CD4-positive, CD25-positive, alpha-beta regulatory T cell (primary cell): ENCODE results near the gene NFKBIL1. TPM values are rescaled to one million over a fixed set of nuclear protein-coding genes. Genes with fewer than 3 reads are reported as not detected.
"Not testable (repeated sequence)": the region's sequence is repeated elsewhere in the genome, so short reads cannot be mapped to it uniquely, and the experiment has no call there.

Source experiments
- ATAC-seq, 2 donors: fragments of 150-1000 bp; cut with Tn5 transposase; one replicate each; pipeline ENCODE4 v1.10.0; 2021; ENCODE audit warnings: low read depth in 2 of 2, moderate number of reproducible peaks in 2 of 2, moderate library complexity in 1 of 2
- DNase-seq, 3 donors: peaks; one replicate each; pipeline versions ENCODE4 v3.0.0 to v3.0.0-alpha.2; 2012 to 2022; ENCODE audit warnings: mixed read lengths in 1 of 3
- H3K27ac ChIP-seq: one replicate; pipeline ENCODE4 v1.7.0; 2013; ENCODE audit warnings: mild to moderate bottlenecking, low read length; ENCODE audit not compliant: insufficient read depth, poor library complexity, severe bottlenecking
- H3K27me3 ChIP-seq: one replicate; pipeline ENCODE4 v1.7.0; 2013; ENCODE audit warnings: low read length; ENCODE audit not compliant: control insufficient read depth, insufficient read depth
- H3K36me3 ChIP-seq: one replicate; pipeline ENCODE4 v1.7.0; 2013; ENCODE audit warnings: mild to moderate bottlenecking, low read length, moderate library complexity; ENCODE audit not compliant: control insufficient read depth, insufficient read depth
- H3K4me1 ChIP-seq: 2 replicates; pipeline ENCODE4 v1.7.0; 2013; ENCODE audit warnings: mild to moderate bottlenecking, low read length; ENCODE audit not compliant: insufficient read depth, control insufficient read depth, poor library complexity, severe bottlenecking
- H3K4me3 ChIP-seq: one replicate; pipeline ENCODE4 v1.7.0; 2013; ENCODE audit warnings: low read depth, mild to moderate bottlenecking, low read length, moderate library complexity
- H3K9me3 ChIP-seq, 2 experiments: 1 replicate in 1 of 2; 2 replicates in 1 of 2; pipeline ENCODE4 v1.7.0; 2013; ENCODE audit warnings: low read length in 2 of 2, mild to moderate bottlenecking in 1 of 2, moderate library complexity in 1 of 2; ENCODE audit not compliant: control insufficient read depth in 2 of 2
- H3K27ac Mint-ChIP-seq, 3 donors: one replicate each; pipeline ENCODE4 v1.8.0; 2020 to 2022; ENCODE audit warnings: mild to moderate bottlenecking in 3 of 3, mixed read lengths in 3 of 3, moderate library complexity in 2 of 3
- H3K27me3 Mint-ChIP-seq: one replicate; pipeline ENCODE4 v1.8.0; 2022; ENCODE audit warnings: mild to moderate bottlenecking, mixed read lengths
- H3K36me3 Mint-ChIP-seq: one replicate; pipeline ENCODE4 v1.8.0; 2020; ENCODE audit warnings: mixed read lengths
- H3K4me1 Mint-ChIP-seq, 4 donors: one replicate each; pipeline ENCODE4 v1.8.0; 2020 to 2022; ENCODE audit warnings: mixed read lengths in 4 of 4, mild to moderate bottlenecking in 1 of 4
- H3K4me3 Mint-ChIP-seq, 4 donors: one replicate each; pipeline ENCODE4 v1.8.0; 2020 to 2022; ENCODE audit warnings: mild to moderate bottlenecking in 4 of 4, mixed read lengths in 4 of 4, moderate library complexity in 3 of 4
- H3K9me3 Mint-ChIP-seq, 7 donors: one replicate each; pipeline ENCODE4 v1.8.0; 2020 to 2022; ENCODE audit warnings: mixed read lengths in 7 of 7, mild to moderate bottlenecking in 3 of 7, moderate library complexity in 2 of 7
- polyA plus RNA-seq, 4 donors: library from polyadenylated mRNA; unstranded; fragments of 300-500 nt; fragmentation: Illumina TruSeq; gene quantifications; one replicate each; pipeline ENCODE4 v1.2.3, GENCODE V29; 2021
- total RNA-seq: library from RNA; stranded (reverse); gene quantifications from one replicate; pipeline ENCODE4 v1.2.3, GENCODE V29; 2022

The NFKBIL1 gene
- total and polyA plus RNA-seq, 5 donors from 2014 or later, result 4.6 to 9.4 (median 6.4) TPM

GRCh38 chr6:31587791-31588777, 40.7 kb downstream of the NFKBIL1 start:
- DNase-seq (peak in 1 of 3 donors; percentile 50), ATAC-seq (no peak)
- no peaks in the 10 kb centered on the region for H3K9me3 ChIP-seq
- H3K36me3 ChIP-seq, result no peaks in the 10 kb centered on the region
- peaks cover 5% of the 10 kb centered on the region for H3K36me3 Mint-ChIP-seq
- peak overlapping the region; percentile 65 for H3K4me3 ChIP-seq
- peaks cover 10% of the 10 kb centered on the region for H3K27me3 Mint-ChIP-seq
- H3K4me3 Mint-ChIP-seq, result peak overlapping the region; percentile 67 to 92 (median 84)
- no peaks in the 10 kb centered on the region for H3K27me3 ChIP-seq
- peak overlapping the region; percentile 97 to 99 (median 98) for H3K27ac Mint-ChIP-seq
- H3K27ac ChIP-seq, result peak overlapping the region; percentile 95
- H3K4me1 Mint-ChIP-seq, result peaks cover 6 to 88% (median 60%) of the 10 kb centered on the region in 4 donors
- H3K4me1 ChIP-seq, result peaks cover 77% of the 10 kb centered on the region
- peaks cover 0 to 3% (median 0%) of the 10 kb centered on the region in 7 donors for H3K9me3 Mint-ChIP-seq

- Mint-ChIP-seq H3K9me3 (peaks cover 0 to 3% (median 0%) of the 10 kb centered on the region in 7 donors), H3K27ac (peak overlapping the region; percentile 78 to 99 (median 98)), H3K4me1 (peaks cover 6 to 88% (median 56%) of the 10 kb centered on the region in 4 donors), H3K27me3 (peaks cover 14% of the 10 kb centered on the region), H3K36me3 (peaks cover 5% of the 10 kb centered on the region), H3K4me3 (peak overlapping the region in 3 of 4 donors; percentile 43 to 64 (median 43))
- ATAC-seq (no peak), DNase-seq (no peak)
- H3K36me3 ChIP-seq, result no peaks in the 10 kb centered on the region
- H3K9me3 ChIP-seq, result no peaks in the 10 kb centered on the region
- no peaks in the 10 kb centered on the region for H3K27me3 ChIP-seq
- H3K27ac ChIP-seq, result peak overlapping the region; percentile 95
- peaks cover 77% of the 10 kb centered on the region for H3K4me1 ChIP-seq
- H3K4me3 ChIP-seq, result no peak overlapping the region
These were observed 41.7 kb downstream of the NFKBIL1 start for GRCh38 chr6:31588871-31589650.

- H3K4me3 ChIP-seq, H3K9me3 Mint-ChIP-seq, H3K36me3 ChIP-seq, H3K27me3 Mint-ChIP-seq, H3K27me3 ChIP-seq, DNase-seq, H3K9me3 ChIP-seq, H3K36me3 Mint-ChIP-seq, ATAC-seq: not testable (repeated sequence)
- Mint-ChIP-seq H3K4me3 (peak overlapping the region in 1 of 4 donors; percentile 69), H3K4me1 (peaks cover 1 to 79% (median 48%) of the 10 kb centered on the region in 4 donors), H3K27ac (peak overlapping the region in 2 of 3 donors; percentile 16 to 92)
- Histone ChIP-seq H3K4me1 (peaks cover 66% of the 10 kb centered on the region), H3K27ac (peak overlapping the region; percentile 20)
These were observed 43.3 kb downstream of the NFKBIL1 start for GRCh38 chr6:31590691-31591090.

- Mint-ChIP-seq H3K4me1 (peaks cover 7 to 77% (median 42%) of the 10 kb centered on the region in 4 donors), H3K27me3 (peaks cover 4% of the 10 kb centered on the region), H3K27ac (peak overlapping the region; percentile 84 to 93 (median 92)), H3K4me3 (peak overlapping the region; percentile 72 to 85 (median 81)), H3K36me3 (peaks cover 5% of the 10 kb centered on the region), H3K9me3 (peaks cover 0 to 3% (median 0%) of the 10 kb centered on the region in 7 donors)
- no peaks in the 10 kb centered on the region for H3K27me3 ChIP-seq
- DNase-seq (no peak), ATAC-seq (peak in 1 of 2 donors; percentile 2)
- no peaks in the 10 kb centered on the region for H3K9me3 ChIP-seq
- H3K4me3 ChIP-seq, result peak overlapping the region; percentile 57
- H3K27ac ChIP-seq, result peak overlapping the region; percentile 63
- peaks cover 61% of the 10 kb centered on the region for H3K4me1 ChIP-seq
- no peaks in the 10 kb centered on the region for H3K36me3 ChIP-seq
These were observed 45.0 kb downstream of the NFKBIL1 start for GRCh38 chr6:31592396-31592771.

GRCh38 chr6:31597006-31597405, 49.6 kb downstream of the NFKBIL1 start:
- Histone ChIP-seq H3K27me3 (no peaks in the 10 kb centered on the region), H3K4me1 (peaks cover 44% of the 10 kb centered on the region), H3K4me3 (peak overlapping the region; percentile 64), H3K9me3 (no peaks in the 10 kb centered on the region), H3K27ac (peak overlapping the region; percentile 33), H3K36me3 (no peaks in the 10 kb centered on the region)
- Mint-ChIP-seq H3K9me3 (no peaks in the 10 kb centered on the region), H3K36me3 (no peaks in the 10 kb centered on the region), H3K27ac (peak overlapping the region; percentile 67 to 89 (median 76)), H3K4me3 (peak overlapping the region in 3 of 4 donors; percentile 22 to 69 (median 40)), H3K27me3 (peaks cover 4% of the 10 kb centered on the region), H3K4me1 (peaks cover 11 to 55% (median 26%) of the 10 kb centered on the region in 4 donors)
- DNase-seq, result peak in 2 of 3 donors; percentile 81 to 87
- peak; percentile 76 to 80 for ATAC-seq

- no peaks in the 10 kb centered on the region for H3K36me3 Mint-ChIP-seq
- no peaks in the 10 kb centered on the region for H3K4me1 Mint-ChIP-seq
- no peak for DNase-seq
- no peak overlapping the region for H3K27ac Mint-ChIP-seq
- Histone ChIP-seq H3K4me1 (no peaks in the 10 kb centered on the region), H3K36me3 (no peaks in the 10 kb centered on the region), H3K27me3 (no peaks in the 10 kb centered on the region), H3K4me3 (no peak overlapping the region), H3K27ac (no peak overlapping the region), H3K9me3 (no peaks in the 10 kb centered on the region)
- H3K9me3 Mint-ChIP-seq, result no peaks in the 10 kb centered on the region
- no peak for ATAC-seq
- H3K4me3 Mint-ChIP-seq, result no peak overlapping the region
- H3K27me3 Mint-ChIP-seq, result no peaks in the 10 kb centered on the region
These were observed 59.9 kb downstream of the NFKBIL1 start for GRCh38 chr6:31607317-31607716.
